GM12878 (cell line): ENCODE measurements around the gene MYO15B. TPM values are rescaled to one million over a fixed set of nuclear protein-coding genes. Genes with fewer than 3 reads are reported as not detected.

Experiments used
- ATAC-seq: fragments of 200-7000 bp; cut with Tn5 transposase; 3 replicates; pipeline ENCODE4 v1.9.1; 2020; ENCODE audit warnings: mild to moderate bottlenecking, moderate library complexity
- BruUV-seq: library from RNA; stranded (reverse); fragments of 400-500 nt; replicated peaks from 2 replicates; lab custom pipeline; 2021; lab: Mats Ljungman, UMichigan
- CTCF ChIA-PET: fragments of 300-600 bp; sonication (Branson Sonifier 250); formaldehyde crosslinking; extraction: SDS; loops from one replicate; lab custom pipeline; 2021; ENCODE audit warnings: inconsistent platforms; lab: Yijun Ruan, JAX
- POLR2A ChIA-PET: fragments of 350-600 bp; formaldehyde crosslinking; extraction: SDS; loops from one replicate; lab custom pipeline; 2021; ENCODE audit warnings: inconsistent platforms; lab: Charles Lee
- RAD21 ChIA-PET: fragments of 300-600 bp; sonication (Branson Sonifier 250); formaldehyde crosslinking; loops from one replicate; lab custom pipeline; 2023; ENCODE audit warnings: antibody characterized with exemption; ENCODE audit not compliant: unreplicated experiment; lab: Charles Lee
- SMC1A ChIA-PET: fragments of 300-600 bp; sonication (Branson Sonifier 250); formaldehyde crosslinking; loops from one replicate; lab custom pipeline; 2023; ENCODE audit not compliant: unreplicated experiment, uncharacterized antibody; lab: Charles Lee
- DNase-seq: peaks from one replicate; pipeline ENCODE4 v3.0.0-alpha.2; 2011; ENCODE audit warnings: low read depth, low spot score
- FAIRE-seq: peaks from 3 replicates; lab custom pipeline; 2011; peaks lifted over from hg19 to GRCh38; lab: Jason Lieb, UNC
- H2AFZ ChIP-seq: 2 replicates; pipeline ENCODE4 v1.6.0; 2011; ENCODE audit warnings: low read depth, low read length, control low read depth; ENCODE audit not compliant: control insufficient read depth
- H3K27ac ChIP-seq: 2 replicates; pipeline ENCODE4 v1.5.1; 2011; ENCODE audit warnings: control low read depth; ENCODE audit not compliant: control insufficient read depth, insufficient read depth
- H3K27me3 ChIP-seq, 2 experiments: replicated peaks in 1 of 2; 2 replicates each; pipeline versions ENCODE4 v1.6.0 to v1.6.1; 2011; ENCODE audit warnings: low read length in 1 of 2; ENCODE audit not compliant: control insufficient read depth in 2 of 2, insufficient read depth in 2 of 2
- H3K36me3 ChIP-seq, 2 experiments: 2 replicates each; pipeline ENCODE4 v1.5.1; 2011; ENCODE audit warnings: low read length in 1 of 2; ENCODE audit not compliant: control insufficient read depth in 2 of 2, insufficient read depth in 2 of 2
- H3K4me1 ChIP-seq: 2 replicates; pipeline ENCODE4 v1.6.1; 2011; ENCODE audit warnings: mild to moderate bottlenecking, low read length, moderate library complexity, mixed read lengths; ENCODE audit not compliant: control insufficient read depth, insufficient read depth
- H3K4me2 ChIP-seq: 2 replicates; pipeline ENCODE4 v1.6.0; 2011; ENCODE audit warnings: control low read depth; ENCODE audit not compliant: control insufficient read depth, insufficient read depth
- H3K4me3 ChIP-seq: fragments of 200-600 bp; sonication (generic); 2 replicates; pipeline ENCODE4 v1.5.1; 2016
- H3K79me2 ChIP-seq: 2 replicates; pipeline ENCODE4 v1.6.0; 2011; ENCODE audit warnings: low read length; ENCODE audit not compliant: control insufficient read depth, insufficient read depth
- H3K9ac ChIP-seq: 2 replicates; pipeline ENCODE4 v1.8.0; 2011; ENCODE audit warnings: low read length, control low read depth, mixed read lengths; ENCODE audit not compliant: control insufficient read depth, insufficient read depth
- H3K9me3 ChIP-seq: replicated peaks from 3 replicates; pipeline ENCODE4 v1.5.1; 2011; ENCODE audit warnings: mild to moderate bottlenecking, low read length; ENCODE audit not compliant: control insufficient read depth, insufficient read depth
- H4K20me1 ChIP-seq: 2 replicates; pipeline ENCODE4 v1.6.0; 2011; ENCODE audit not compliant: control insufficient read depth, insufficient read depth
- CEBPB ChIP-seq, 2 experiments: fragments of 150-350 bp in 1 of 2; IDR thresholded peaks; 2 replicates each; pipeline ENCODE4 v1.6.1; 2012 to 2014; ENCODE audit warnings: low read depth in 2 of 2, low read length in 2 of 2, borderline replicate concordance in 1 of 2, inconsistent platforms in 1 of 2
- DPF2 ChIP-seq: fragments of 450-650 bp; IDR thresholded peaks from 2 replicates; pipeline ENCODE4 v1.6.1; 2017; ENCODE audit warnings: mild to moderate bottlenecking
- GABPA ChIP-seq: IDR thresholded peaks from 2 replicates; pipeline ENCODE4 v1.6.1; 2014; ENCODE audit warnings: antibody characterized with exemption, low read depth, mild to moderate bottlenecking, inconsistent platforms
- RELB ChIP-seq: fragments of 450-650 bp; IDR thresholded peaks from 2 replicates; pipeline ENCODE4 v1.6.1; 2017; ENCODE audit warnings: low read depth, mild to moderate bottlenecking, moderate library complexity
- SIX5 ChIP-seq: IDR thresholded peaks from 2 replicates; pipeline ENCODE4 v1.6.1; 2011; ENCODE audit warnings: mild to moderate bottlenecking, low read depth, low read length, moderate library complexity; ENCODE audit not compliant: severe bottlenecking
- SMARCA5 ChIP-seq: fragments of 450-650 bp; IDR thresholded peaks from 2 replicates; pipeline ENCODE4 v1.6.1; 2017; ENCODE audit warnings: mild to moderate bottlenecking
- SRF ChIP-seq, 2 experiments: IDR thresholded peaks; 2 replicates each; pipeline ENCODE4 v1.6.1; 2011; ENCODE audit warnings: low read depth in 2 of 2, low read length in 2 of 2, mild to moderate bottlenecking in 1 of 2, moderate library complexity in 1 of 2
- WGBS: methylation state at CpG from one replicate; pipeline ENCODE4 v1.1.6; 2016; ENCODE audit warnings: low lambda C conversion rate; ENCODE audit not compliant: insufficient replicate concordance, insufficient coverage; ENCODE audit errors: missing lambda C conversion rate; 5-methylcytosine and 5-hydroxymethylcytosine counted together
- in situ Hi-C: fragments of 300-500 bp; cut with MboI; formaldehyde crosslinking; loops from 9 replicates; pipeline ENCODE4 v1.14.3; 2018; ENCODE audit warnings: mixed read lengths
- intact Hi-C: fragments of 100-400 bp; cut with micrococcal nuclease; formaldehyde crosslinking; loops from one replicate; pipeline ENCODE4 v1.14.2; 2022; ENCODE audit not compliant: unreplicated experiment
- polyA plus RNA-seq, 11 experiments: library from polyadenylated mRNA; depleted of rRNA in 4 of 11; unstranded in 6 of 11; stranded (reverse) in 5 of 11; fragments of >200 nt; fragmentation: Nextera tagmentation in 4 of 11; fragmentation: Illumina TruSeq in 1 of 11; extraction: Ambion mirVana in 4 of 11; extraction: Trizol in 1 of 11; gene quantifications; 1 replicate in 1 of 11; 2 replicates in 10 of 11; pipeline versions ENCODE4 v1.2.1 to v1.2.3, GENCODE V29; 2011 to 2016; ENCODE audit warnings: inconsistent platforms in 2 of 11, missing spikeins in 2 of 11, low read depth in 1 of 11
- total RNA-seq, 4 experiments: library from RNA; depleted of rRNA in 3 of 4; stranded (reverse); fragments of >200 nt in 3 of 4; fragmentation: Illumina TruSeq in 1 of 4; extraction: Trizol in 1 of 4; gene quantifications; 2 replicates each; pipeline versions ENCODE4 v1.2.1 to v1.2.3, GENCODE V29; 2013 to 2021

MYO15B gene
- total and polyA plus RNA-seq, 10 of the 15 experiments (the other 5 are each of a cell fraction or from before 2014, with no cell fraction given) = 0.67 to 15.4 (median 2.3) TPM; not detected in 1

GRCh38 chr17:75661531-75661930 lies 73.9 kb downstream of the MYO15B start (continued):
- TF ChIP-seq RELB = no peak
- TF ChIP-seq SIX5 = no peak
- TF ChIP-seq CEBPB (IDR thresholded peaks at IDR 0.05; ENCODE audit: borderline replicate concordance in 1 of 2, low read depth in 2 of 2, low read length in 2 of 2) = no peak

GRCh38 chr17:75662511-75662910 lies 74.9 kb downstream of the MYO15B start:
- no peaks in the 10 kb centered on the region for H3K9me3 ChIP-seq
- ChIA-PET SMC1A (interaction anchor here (0.7 to 1.2 kb wide), 2 partner anchors 25 to 30 kb away, joined by 3 to 4 read pairs; partner anchors contain the start of gene SMIM5), POLR2A (interaction anchor here (0.6 kb wide), 2 partner anchors 24 to 325 kb away, joined by 3 read pairs; no protein-coding TSS in a partner anchor), CTCF (interaction anchor here (0.6 to 19.5 kb wide), 7 partner anchors 11 to 341 kb away, joined by 3 to 349 read pairs (median 4); partner anchors contain the start of gene SMIM5), RAD21 (no interaction called here)
- peaks cover 18% of the 10 kb centered on the region for H3K79me2 ChIP-seq
- H3K9ac ChIP-seq = no peak overlapping the region
- no peak overlapping the region for H3K27ac ChIP-seq
- no peak overlapping the region for H3K4me2 ChIP-seq
- DNase-seq = no peak
- H3K4me3 ChIP-seq = no peak overlapping the region
- ATAC-seq = no peak
- H3K36me3 ChIP-seq = peaks cover 3 to 16% of the 10 kb centered on the region in 2 experiments
- peaks cover 19% of the 10 kb centered on the region for H3K4me1 ChIP-seq
- 97% methylated on average over 9 of the region's 9 CpGs for WGBS
- in situ Hi-C loops = no loop called here
- H2AFZ ChIP-seq = no peak overlapping the region
- no peak for FAIRE-seq
- no peak for TF ChIP-seq SMARCA5
- no peak for TF ChIP-seq GABPA
- no peak for TF ChIP-seq SRF (IDR thresholded peaks at IDR 0.05; ENCODE audit: low read depth in 2 of 2, low read length in 2 of 2)
- no peak for TF ChIP-seq DPF2
- TF ChIP-seq CEBPB (IDR thresholded peaks at IDR 0.05; ENCODE audit: borderline replicate concordance in 1 of 2, low read depth in 2 of 2, low read length in 2 of 2) = no peak
- H4K20me1 ChIP-seq = no peaks in the 10 kb centered on the region
- intact Hi-C loops = no loop called here
- BruUV-seq = no TSS peak
- H3K27me3 ChIP-seq = no peaks in the 10 kb centered on the region
